Adipose tissue (tissue), 3 donors: ENCODE data around the gene FOXK1. TPM values are rescaled to one million over a fixed set of nuclear protein-coding genes. Genes with fewer than 3 reads are reported as not detected.
"Not testable (repeated sequence)": the region's sequence is repeated elsewhere in the genome, so short reads cannot be mapped to it uniquely, and the experiment has no call there.

Experiments used
- H3K27ac ChIP-seq: one replicate; pipeline ENCODE4 v1.5.1; 2013; ENCODE audit warnings: low read depth, low read length
- WGBS, 3 donors: extraction: QIAGEN DNeasy Blood & Tissue Kit; methylation state at CpG; one replicate each; pipeline ENCODE4 v1.1.7; 2013; 5-methylcytosine and 5-hydroxymethylcytosine counted together
- polyA plus RNA-seq, 3 donors: library from polyadenylated mRNA; stranded (reverse); fragments of 200-250 nt; gene quantifications; one replicate each; pipeline ENCODE4 v1.2.3, GENCODE V29; 2013
- donor health status: healthy with polysubstance abuse.
- donor health status: Bipolar disorder and iron deficiency.
- donor health status: healthy.

FOXK1 gene
- polyA plus RNA-seq, 3 donors: 4.7 to 9.1 (median 7.8) TPM

DNA sequence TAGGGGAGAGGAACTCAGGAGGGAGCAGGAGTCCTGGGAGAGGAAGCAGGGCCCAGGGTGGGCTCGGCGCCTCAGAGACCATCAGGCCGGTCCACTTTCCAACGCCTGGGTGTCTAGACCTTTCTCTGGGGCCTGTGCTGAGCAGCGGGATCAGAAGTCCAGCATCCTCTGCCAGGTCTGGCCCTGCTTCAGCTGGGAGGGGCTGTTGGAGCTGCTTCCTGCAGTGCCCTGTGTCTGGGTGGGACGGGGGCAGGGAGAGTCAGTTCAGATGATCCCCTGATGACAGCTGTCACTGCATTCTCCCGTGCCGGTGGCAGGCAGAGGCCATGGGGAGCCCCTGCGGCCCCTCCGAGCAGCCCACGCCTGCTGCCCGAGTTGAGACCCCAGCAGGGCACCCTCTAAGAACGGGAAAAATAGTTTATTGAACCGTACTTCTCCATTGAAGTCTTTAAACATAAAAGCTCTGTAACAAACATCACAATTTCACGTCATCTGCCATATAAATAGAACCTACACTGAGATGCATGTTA is 116.7 kb downstream of the FOXK1 start:
- H3K27ac ChIP-seq: no peak overlapping the region
- 77 to 86% (median 83%) methylated on average over 14 to 15 of the region's 15 CpGs for WGBS, 3 donors

DNA sequence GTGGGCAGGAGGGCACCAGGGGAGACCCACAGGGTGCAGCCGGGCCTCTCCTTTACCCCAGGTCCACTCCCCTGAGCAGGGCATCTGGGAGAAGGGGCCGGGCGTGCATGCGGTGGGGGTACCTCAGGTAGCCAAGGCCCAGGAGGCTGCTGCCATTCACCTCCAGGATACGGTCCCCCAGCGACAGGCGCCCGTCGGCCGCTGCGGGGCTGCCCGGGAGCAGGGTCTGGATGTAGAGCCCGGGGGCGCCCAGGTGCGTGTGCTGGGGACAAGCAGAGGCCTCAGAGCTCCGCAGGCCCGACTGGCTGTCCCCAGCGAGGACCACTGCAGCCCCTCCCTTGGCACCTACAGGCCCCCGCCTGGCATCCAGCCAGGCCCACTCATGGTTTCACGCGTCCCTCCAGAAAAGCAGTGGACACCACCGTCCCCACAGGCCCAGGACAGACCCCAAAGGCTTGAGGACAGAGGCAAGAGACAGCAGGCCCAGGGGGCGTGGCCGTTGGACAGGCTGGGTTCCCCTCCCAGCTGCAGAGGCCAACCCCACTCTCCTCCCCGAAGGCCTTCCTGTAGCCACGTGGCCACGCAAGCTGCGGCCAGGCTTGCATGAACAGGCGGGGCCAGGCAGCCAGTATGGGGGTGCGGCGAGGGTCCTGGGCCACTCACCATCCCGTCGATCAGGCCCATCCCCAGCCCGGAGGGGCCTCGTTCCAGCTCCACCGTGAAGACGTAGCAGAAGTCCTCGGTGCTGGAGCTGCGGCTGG is 117.6 kb downstream of the FOXK1 start:
- no peak overlapping the region for H3K27ac ChIP-seq
- 66 to 76% (median 75%) methylated on average over 36 to 39 of the region's 39 CpGs for WGBS, 3 donors

DNA sequence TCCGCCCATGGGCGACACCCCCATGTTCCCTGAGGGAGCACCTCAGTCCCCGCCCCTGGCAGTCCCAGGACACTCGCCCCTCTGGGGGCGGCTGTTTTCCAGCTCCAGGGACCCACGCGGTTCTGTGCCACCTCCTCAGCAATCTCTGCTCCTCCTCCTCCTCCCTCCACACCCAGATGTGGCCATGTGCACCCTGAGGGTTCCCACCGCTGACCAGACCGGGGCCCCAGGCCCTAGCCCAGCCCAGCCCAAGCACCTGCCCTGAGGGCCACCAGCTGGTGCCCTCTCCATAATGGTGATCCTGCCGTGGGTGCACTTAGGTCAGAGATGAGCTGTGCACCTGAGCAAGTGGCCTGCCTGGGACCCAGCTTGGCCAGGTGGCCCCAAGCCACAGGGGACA is 118.4 kb downstream of the FOXK1 start:
- H3K27ac ChIP-seq: no peak overlapping the region
- WGBS, 3 donors: 72 to 86% (median 82%) methylated on average over 10 of the region's 10 CpGs

DNA sequence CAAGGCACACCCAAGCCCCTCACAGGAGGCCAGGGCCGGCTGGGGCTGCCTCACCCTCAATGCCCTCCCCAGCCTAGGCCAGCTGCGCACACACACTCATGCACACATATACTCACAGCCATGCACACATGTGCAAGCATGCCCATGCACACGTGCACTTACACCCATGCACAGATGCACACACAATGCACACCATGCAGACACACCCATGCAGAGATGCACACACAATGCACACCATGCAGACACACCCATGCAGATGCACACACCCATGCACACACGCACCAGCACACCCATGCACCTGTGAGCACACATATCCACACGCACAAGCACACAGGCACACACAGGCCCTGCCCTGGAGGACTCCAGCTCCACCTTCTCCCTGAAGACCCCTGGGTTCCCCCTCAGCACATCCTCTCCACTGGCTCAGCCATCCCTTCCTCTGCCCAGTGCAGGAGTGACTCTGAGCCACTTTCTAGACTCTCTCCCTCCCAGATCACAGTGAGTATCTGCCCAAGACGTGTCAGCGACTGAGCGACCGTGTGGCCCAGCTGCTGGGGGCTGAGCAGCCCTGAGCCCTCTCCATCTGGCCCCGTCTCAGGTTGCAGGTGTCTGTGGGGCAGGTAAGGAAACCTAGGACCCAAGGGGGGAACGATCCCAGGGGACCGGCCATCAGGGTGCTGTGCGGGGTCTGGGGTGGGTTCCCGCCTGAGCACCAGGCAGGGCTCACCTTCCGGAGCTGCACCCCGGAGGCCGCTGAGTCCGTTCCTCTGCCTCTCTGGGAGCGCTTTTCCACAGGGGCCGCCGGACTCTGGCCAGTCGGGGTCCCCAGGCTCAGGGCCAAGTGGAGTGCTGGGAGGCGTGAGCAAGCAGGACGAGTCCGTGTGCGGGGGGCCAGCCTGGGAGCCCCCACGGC is 119.1 kb downstream of the FOXK1 start:
- no peak overlapping the region for H3K27ac ChIP-seq
- 85 to 90% (median 87%) methylated on average over 27 of the region's 27 CpGs for whole genome bisulfite sequencing, 3 donors

DNA sequence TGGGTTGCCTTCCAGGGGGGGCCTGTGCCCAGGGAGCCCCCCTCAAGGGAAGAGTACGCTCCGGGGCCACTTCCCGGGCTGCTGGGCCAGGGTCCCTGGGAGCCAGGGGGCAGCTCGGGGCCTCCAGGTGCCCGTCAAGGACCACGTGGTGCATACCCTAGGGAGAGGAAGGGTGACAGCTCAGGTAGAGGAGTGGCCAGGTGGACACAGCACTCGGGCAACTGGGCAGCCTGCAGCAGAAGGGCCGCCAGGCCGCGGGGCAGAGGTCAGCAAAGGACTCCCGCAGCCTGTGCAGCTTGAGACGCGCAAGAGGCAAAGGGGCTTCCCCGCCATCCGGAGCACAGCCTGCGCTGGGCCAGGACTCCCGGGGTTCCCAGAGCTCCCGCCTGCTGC is 119.7 kb downstream of the FOXK1 start:
- WGBS, 3 donors: 86 to 98% (median 91%) methylated on average over 7 to 18 of the region's 18 CpGs
- no peak overlapping the region for H3K27ac ChIP-seq

DNA sequence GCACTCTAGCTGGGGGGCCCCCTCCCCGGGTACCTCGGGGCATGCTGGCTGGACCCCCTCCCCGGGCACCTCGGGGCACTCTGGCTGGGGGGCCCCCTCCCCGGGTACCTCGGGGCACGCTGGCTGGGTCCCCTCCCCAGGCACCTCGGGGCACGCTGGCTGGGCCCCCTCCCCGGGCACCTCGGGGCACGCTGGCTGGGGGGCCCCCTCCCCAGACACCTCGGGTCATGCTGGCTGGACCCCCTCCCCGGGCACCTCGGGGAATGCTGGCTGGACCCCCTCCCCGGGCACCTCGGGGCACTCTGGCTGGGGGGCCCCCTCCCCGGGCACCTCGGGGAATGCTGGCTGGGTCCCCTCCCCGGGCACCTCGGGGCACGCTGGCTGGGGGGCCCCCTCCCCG is 120.5 kb downstream of the FOXK1 start:
- H3K27ac ChIP-seq: not testable (repeated sequence)

DNA sequence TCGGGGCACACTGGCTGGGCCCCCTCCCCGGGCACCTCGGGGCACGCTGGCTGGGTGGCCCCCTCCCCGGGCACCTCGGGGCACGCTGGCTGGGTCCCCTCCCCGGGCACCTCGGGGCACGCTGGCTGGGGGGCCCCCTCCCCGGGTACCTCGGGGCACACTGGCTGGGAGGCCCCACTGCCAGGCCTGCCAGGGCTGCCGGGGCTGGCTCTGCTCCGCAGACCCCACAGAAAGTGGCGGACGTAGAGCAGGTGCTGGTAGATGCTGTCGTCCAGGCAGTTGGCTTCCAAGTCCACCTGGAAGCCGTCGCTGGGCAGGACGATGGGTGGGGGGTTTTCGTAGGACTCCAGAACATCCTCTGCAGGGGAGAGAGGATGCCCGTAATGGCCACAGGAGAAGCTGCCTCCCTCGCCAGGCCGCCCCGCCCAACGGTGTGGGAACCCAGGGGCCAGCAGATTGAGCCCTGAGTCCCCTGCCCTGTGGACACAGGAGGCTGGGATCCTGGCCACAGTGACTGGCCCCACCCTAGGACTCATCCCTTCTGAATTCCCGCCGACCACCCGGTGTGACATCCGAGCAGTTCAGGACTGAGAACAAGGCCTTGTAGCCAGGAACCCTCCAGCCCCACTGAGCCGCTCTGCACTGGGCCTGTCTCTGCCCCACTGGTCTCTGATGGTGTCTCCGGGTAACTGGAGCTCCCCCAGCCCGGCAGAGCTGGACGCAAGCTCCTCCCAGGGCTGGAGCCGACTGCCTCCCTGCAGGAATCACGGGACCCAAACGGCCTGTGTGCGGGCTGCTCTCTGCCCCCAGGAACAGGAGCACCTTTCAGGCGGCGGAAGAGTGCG is 121.5 kb downstream of the FOXK1 start:
- H3K27ac ChIP-seq: no peak overlapping the region
- 77 to 84% (median 80%) methylated on average over 32 to 41 of the region's 41 CpGs for WGBS, 3 donors

More for the DNA sequence above, 120.5 kb downstream of the FOXK1 start:
- 84 to 91% (median 87%) methylated on average over 12 to 23 of the region's 23 CpGs for WGBS, 3 donors

DNA sequence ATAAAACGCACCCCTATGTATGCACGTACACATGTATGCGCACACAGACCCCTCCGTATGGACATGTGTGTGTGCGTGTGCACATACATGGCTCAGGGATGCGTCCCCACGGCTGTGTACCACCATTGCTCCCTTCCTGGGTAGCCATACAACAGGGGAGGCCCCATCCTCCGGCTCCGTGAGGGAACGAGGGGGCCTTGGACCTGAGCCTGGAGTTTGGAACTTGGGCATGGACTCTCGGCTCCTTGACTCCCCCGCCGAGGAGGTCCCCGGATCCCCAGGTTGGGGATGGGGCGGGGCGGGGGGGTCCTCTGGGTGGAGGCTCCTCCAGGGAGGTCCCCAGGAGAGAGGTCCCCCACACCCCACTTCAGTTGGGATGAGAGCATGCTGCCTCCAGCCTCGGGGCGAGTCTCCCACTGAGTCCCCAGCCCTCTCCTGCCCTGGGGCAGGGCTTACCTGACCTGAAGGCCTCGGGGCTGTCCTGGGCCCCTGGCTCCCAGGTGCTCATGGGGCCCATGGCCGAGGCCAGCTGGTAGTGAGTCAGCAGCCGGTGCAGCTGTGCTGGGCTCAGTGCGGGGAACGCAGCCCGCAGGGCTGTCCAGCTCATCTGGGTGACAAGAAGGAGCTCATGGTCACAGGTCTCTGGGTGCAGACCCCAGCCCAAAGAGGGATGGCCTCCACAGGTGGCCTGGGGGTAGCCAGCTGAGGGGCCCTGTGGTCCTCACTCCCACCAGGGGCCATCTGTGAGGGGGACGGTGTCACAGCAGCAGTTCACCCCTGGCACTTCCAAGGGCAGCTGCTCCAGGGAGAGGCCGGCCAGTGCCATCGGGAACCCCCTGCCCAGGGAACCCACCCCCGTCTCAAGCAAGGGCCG is 123.3 kb downstream of the FOXK1 start:
- H3K27ac ChIP-seq: no peak overlapping the region
- WGBS, 3 donors: 81 to 87% (median 87%) methylated on average over 28 to 29 of the region's 29 CpGs

DNA sequence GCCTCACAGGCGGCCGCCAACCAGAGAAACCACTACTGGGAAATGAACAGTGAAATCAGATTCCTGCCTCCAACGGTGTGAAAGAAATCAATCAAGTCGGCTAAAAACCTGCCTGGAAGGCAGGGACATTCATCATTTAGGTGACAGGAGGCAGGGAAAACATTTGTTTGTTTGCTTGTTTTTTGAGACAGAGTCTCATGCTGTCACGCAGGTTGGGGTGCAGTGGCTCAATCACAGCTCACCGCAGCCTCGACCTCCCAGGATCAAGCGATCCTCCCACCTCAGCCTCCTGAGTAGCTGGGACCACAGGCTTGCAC is 123.8 kb downstream of the FOXK1 start:
- WGBS, 3 donors: 73 to 75% (median 73%) methylated on average over 8 of the region's 8 CpGs
- no peak overlapping the region for H3K27ac ChIP-seq

DNA sequence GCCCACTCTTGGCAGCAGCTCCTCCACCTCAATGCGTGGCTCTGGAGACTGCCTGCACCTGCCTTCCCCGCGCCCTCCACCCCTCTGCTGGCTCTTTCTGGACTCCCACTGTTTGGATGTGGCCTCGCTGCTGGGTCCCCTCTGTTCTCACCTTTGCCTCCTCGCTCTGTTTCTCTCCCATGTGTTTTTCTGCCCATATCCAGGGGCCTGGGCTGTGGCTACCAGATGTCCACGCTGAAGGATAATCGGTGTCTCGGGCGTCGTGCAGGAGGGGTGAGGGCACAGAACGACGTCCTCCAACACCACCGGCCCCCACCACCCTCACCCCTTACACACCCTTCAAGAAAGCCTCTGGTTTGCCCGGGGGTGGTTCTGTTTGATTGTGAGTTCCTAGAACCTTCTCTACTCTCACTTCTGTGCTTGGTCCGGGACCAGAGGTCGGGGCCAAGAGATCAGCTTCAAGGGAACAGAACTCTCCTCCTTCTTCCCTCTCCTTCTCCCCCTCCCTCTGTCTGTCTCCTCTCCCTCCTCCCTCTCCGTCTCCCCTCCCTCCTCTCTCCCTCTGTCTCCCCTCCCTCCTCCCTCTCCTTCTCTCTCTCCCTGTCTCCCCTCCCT is 125.0 kb downstream of the FOXK1 start:
- H3K27ac ChIP-seq: no peak overlapping the region
- 65 to 78% (median 66%) methylated on average over 17 of the region's 17 CpGs for WGBS, 3 donors

DNA sequence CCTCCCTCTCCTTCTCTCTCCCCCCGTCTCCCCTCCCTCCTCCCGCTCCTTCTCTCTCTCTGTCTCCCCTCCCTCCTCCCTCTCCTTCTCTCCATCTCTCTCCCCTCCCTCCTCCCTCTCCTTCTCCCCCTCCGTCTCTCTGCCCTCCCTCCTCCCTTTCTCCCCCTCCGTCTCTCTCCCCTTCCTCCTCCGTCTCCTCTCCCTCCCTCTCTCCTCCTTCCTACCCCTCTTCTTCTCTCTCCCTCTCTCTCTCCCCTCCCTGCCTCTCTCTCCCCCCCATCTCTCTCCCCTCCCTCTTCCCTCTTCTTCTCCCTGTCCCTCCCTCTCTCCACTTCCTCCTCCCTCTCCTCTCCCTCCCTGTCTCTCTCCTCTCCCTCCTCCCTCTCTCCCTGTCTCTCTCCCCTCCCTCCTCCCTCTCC is 125.5 kb downstream of the FOXK1 start:
- WGBS, 3 donors: 18 to 36% (median 22%) methylated on average over 5 of the region's 5 CpGs

DNA sequence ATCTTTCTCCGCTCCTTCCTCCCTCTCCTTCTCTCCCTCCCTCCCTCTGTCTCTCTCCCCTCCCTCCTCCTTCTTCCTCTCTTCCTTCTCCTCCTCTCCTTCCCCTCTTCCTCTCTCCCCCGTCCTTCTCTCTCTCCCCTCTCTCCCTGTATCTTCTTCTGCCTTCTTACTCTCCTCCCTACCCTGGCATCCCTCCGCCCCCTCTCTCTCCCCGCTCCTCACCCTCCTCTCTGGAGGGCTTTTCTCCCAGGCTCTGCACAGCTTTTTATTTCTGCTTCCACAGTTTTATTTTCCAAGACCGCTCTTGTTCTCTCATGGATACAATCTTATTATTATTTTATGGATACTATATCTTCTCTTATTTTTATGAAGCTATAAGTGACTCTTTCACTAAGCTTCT is 125.9 kb downstream of the FOXK1 start:
- H3K27ac ChIP-seq: no peak overlapping the region
- WGBS, 3 donors: 47 to 60% (median 55%) methylated on average over 5 of the region's 5 CpGs

More for the DNA sequence above, 125.5 kb downstream of the FOXK1 start:
- no peak overlapping the region for H3K27ac ChIP-seq

DNA sequence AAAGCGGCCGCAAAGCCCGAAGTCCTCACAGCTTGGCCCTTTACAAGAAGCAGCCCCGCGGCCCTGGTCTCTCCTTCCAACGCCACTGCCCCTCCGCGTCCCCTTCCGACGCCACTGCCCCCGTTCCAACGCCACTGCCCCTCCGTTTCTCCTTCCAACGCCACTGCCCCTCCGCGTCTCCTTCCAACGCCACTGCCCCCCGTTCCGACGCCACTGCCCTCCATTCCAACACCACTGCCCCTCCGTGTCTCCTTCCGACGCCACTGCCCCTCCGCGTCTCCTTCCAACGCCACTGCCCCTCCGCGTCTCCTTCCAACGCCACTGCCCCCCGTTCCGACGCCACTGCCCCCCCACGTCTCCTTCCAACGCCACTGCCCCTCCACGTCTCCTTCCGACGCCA is 126.5 kb downstream of the FOXK1 start:
- 77 to 84% (median 80%) methylated on average over 26 to 37 of the region's 37 CpGs for WGBS, 3 donors
- H3K27ac ChIP-seq: no peak overlapping the region

DNA sequence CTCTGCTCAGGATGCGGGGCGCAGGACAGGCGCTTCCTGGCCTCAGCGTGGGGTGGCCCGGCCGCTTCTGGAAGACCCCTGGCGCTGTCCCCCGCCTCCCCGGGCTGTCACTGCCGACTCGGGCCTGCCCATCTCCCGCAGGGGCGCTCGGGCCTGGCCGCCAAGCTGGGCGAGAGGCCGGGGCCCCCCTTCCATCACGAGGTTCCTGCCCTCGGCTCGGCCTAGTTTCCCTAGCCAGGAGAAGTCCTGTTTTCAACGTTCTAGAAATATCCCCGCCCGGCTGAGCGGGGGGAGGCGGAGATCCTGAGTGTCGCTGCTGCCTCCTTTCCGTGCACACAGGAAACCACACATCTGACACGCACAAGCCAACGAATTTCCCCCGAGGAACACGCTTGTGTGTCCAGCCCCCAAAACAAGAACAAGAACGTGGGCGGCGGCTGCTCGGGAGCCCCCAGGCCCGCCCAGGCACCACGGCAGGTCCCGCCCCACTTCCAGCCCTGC is 127.0 kb downstream of the FOXK1 start:
- WGBS, 3 donors: 45 to 85% (median 61%) methylated on average over 38 of the region's 38 CpGs
- no peak overlapping the region for H3K27ac ChIP-seq

DNA sequence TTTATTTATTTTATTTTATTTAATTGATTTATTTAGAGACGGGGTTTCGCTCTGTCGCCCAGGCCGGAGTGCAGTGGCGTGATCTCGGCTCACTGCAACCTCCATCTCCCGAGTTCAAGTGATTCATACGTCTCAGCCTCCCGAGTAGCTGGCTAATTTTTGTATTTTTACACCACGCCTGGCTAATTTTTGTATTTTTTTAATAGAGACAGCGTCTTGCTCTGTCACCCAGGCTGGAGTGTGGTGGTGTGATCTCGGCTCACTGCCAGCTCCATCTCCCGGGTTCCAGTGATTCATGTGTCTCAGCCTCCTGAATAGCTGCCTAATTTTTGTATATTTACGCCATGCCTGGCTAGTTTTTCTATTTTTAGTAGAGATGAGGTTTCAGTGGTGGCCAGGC is 127.6 kb downstream of the FOXK1 start:
- H3K27ac ChIP-seq: no peak overlapping the region
- WGBS, 3 donors: 71 to 95% (median 76%) methylated on average over 14 of the region's 14 CpGs

DNA sequence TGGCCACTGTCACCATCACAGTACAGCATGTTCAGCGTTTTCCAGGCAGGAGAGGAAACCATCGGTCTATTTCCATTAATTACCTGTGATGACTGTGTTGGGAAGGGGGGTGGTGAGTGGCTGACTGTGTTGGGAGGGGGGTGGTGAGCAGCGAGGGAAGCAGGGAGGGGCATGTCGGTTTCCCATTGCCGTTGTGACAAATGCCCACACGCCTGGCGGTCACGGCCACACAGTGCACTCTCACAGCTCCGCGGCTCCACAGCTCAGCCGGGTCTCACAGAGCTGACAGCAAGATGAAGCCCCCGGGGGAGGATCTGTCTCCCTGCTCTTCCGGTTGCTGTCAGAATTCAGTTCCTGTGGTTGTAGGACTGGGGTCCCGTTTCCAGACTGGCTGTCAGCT is 132.3 kb downstream of the FOXK1 start:
- WGBS, 3 donors: 40 to 61% (median 45%) methylated on average over 14 of the region's 14 CpGs
- H3K27ac ChIP-seq: no peak overlapping the region

DNA sequence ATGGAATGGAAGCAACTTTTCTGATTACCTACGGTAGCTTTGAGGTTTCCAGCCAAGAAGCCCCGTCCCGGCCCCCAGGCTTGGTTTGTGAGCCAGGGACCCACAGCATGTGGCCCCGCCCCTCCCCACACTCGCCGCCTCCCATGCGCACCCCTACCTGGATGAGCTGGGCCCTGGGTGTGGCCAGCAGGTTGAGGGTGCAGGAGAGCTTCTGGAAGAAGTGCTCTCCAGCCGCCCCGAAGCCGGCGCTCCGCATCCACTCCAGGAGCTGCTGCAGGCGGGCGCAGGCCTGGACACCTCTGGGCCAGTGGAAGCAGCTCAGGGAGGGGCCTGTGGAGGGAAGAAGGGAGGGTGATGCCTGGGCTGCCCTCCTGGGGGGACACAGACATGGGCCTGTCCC is 133.0 kb downstream of the FOXK1 start:
- 95 to 97% (median 96%) methylated on average over 14 of the region's 14 CpGs for WGBS, 3 donors
- H3K27ac ChIP-seq: no peak overlapping the region
